Activated CD8-positive, alpha-beta T cell treated with anti-CD3 and anti-CD28 coated beads, Interleukin-2, amount 10 ng/mL, durations not matched to agents 7 days and 5 days (primary cell): ENCODE results near the gene DIPK2B. TPM values are rescaled to one million over a fixed set of nuclear protein-coding genes. Genes with fewer than 3 reads are reported as not detected.

Experiments
- ATAC-seq: fragments of 150-1000 bp; cut with Tn5 transposase; one replicate; pipeline ENCODE4 v1.10.0; 2021; ENCODE audit warnings: moderate library complexity
- CTCF ChIA-PET: fragments of 350-600 bp; sonication (Branson Sonifier 250); formaldehyde crosslinking; loops from one replicate; lab custom pipeline; 2021; ENCODE audit warnings: antibody characterized with exemption; lab: Charles Lee
- POLR2A ChIA-PET: fragments of 350-600 bp; sonication (Branson Sonifier 250); formaldehyde crosslinking; loops from one replicate; lab custom pipeline; 2021; ENCODE audit warnings: antibody characterized with exemption; lab: Charles Lee
- DNase-seq: peaks from one replicate; pipeline ENCODE4 v3.0.0-alpha.2; 2020
- H3K27ac Mint-ChIP-seq: one replicate; pipeline ENCODE4 v1.8.0; 2021; ENCODE audit warnings: mild to moderate bottlenecking, mixed read lengths
- H3K27me3 Mint-ChIP-seq: one replicate; pipeline ENCODE4 v1.8.0; 2021; ENCODE audit warnings: low read depth, mixed read lengths
- H3K36me3 Mint-ChIP-seq: one replicate; pipeline ENCODE4 v1.8.0; 2021; ENCODE audit warnings: low read depth, mixed read lengths
- H3K4me1 Mint-ChIP-seq: one replicate; pipeline ENCODE4 v1.8.0; 2021; ENCODE audit warnings: low read depth, mixed read lengths
- H3K4me3 Mint-ChIP-seq: one replicate; pipeline ENCODE4 v1.8.0; 2021; ENCODE audit warnings: mild to moderate bottlenecking, mixed read lengths
- H3K9me3 Mint-ChIP-seq: one replicate; pipeline ENCODE4 v1.8.0; 2022; ENCODE audit warnings: mixed read lengths; ENCODE audit not compliant: insufficient read depth
- total RNA-seq, 2 experiments: library from RNA; stranded (reverse); gene quantifications; one replicate each; pipeline ENCODE4 v1.2.3, GENCODE V29; 2021

DIPK2B gene
- total RNA-seq, 2 experiments from 2014 or later, result not detected

DNA sequence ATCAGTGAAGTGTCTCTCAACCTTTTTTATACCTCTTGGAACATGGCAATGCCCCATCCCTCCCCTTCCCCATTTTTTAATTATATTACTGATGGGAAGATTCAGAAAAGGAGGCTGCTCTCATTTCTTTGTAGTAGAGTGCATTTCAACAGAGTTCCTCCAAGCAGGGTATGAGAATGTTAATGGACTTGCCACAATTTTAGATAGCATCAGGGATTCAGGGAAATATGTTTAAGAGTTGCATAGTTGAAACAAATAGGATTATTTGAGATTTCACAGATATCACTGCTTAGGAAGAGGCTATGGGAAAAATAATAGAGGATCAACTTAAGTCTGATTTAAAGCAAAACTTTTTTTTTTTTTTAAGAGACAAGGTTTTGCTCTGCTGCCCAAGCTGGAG is 46.2 kb downstream of the DIPK2B start:
- Mint-ChIP-seq H3K27ac (no peak overlapping the region), H3K4me1 (no peaks in the 10 kb centered on the region), H3K4me3 (no peak overlapping the region), H3K27me3 (no peaks in the 10 kb centered on the region), H3K9me3 (no peaks in the 10 kb centered on the region), H3K36me3 (no peaks in the 10 kb centered on the region)
- DNase-seq (no peak), ATAC-seq (no peak)
- ChIA-PET CTCF (no interaction called here), POLR2A (no interaction called here)

DNA sequence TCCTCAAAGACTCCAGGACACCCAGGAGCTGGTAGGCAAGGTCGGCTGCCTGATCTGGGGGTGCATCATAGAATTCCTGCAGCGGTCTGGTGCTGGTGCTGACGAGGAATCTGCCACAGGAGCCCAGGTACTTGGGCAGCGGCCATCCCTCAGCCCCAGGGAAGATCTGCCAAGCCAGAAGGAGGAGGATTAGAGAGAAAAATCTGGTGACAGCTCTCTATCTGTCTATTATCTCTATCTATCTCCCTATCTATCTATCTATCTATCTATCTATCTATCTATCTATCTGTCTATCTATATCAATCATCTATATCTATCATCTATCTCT is 46.7 kb downstream of the DIPK2B start:
- ChIA-PET POLR2A (no interaction called here), CTCF (no interaction called here)
- DNase-seq (no peak), ATAC-seq (no peak)
- H3K27ac Mint-ChIP-seq, result no peak overlapping the region
- H3K27me3 Mint-ChIP-seq, result no peaks in the 10 kb centered on the region
- no peak overlapping the region for H3K4me3 Mint-ChIP-seq
- H3K4me1 Mint-ChIP-seq, result no peaks in the 10 kb centered on the region
- H3K36me3 Mint-ChIP-seq, result no peaks in the 10 kb centered on the region
- H3K9me3 Mint-ChIP-seq, result no peaks in the 10 kb centered on the region
